H9 (cell line): ENCODE results near the gene OSBP2. TPM values are rescaled to one million over a fixed set of nuclear protein-coding genes. Genes with fewer than 3 reads are reported as not detected.

ENCODE experiments used
- DNase-seq: peaks from one replicate; pipeline ENCODE4 v3.0.0-alpha.2; 2017
- H2AFZ ChIP-seq: one replicate; pipeline ENCODE4 v1.6.1; 2013; ENCODE audit warnings: mild to moderate bottlenecking, low read length, control low read depth, moderate library complexity
- H2AK5ac ChIP-seq: 2 replicates; pipeline ENCODE4 v1.6.1; 2013; ENCODE audit warnings: low read length, control low read depth, mixed read lengths; ENCODE audit not compliant: insufficient read length
- H2BK120ac ChIP-seq: one replicate; pipeline ENCODE4 v1.6.1; 2013; ENCODE audit warnings: low read depth, mild to moderate bottlenecking, low read length, control low read depth, inconsistent platforms; ENCODE audit not compliant: poor library complexity, severe bottlenecking
- H2BK12ac ChIP-seq: 2 replicates; pipeline ENCODE4 v1.6.1; 2013; ENCODE audit warnings: low read length, control low read depth, mixed read lengths, low read depth; ENCODE audit not compliant: insufficient read length
- H2BK15ac ChIP-seq: 2 replicates; pipeline ENCODE4 v1.6.1; 2013; ENCODE audit warnings: low read depth, low read length, control low read depth
- H2BK20ac ChIP-seq: one replicate; pipeline ENCODE4 v1.6.1; 2013; ENCODE audit warnings: low read depth, mild to moderate bottlenecking, low read length, control low read depth, inconsistent platforms; ENCODE audit not compliant: poor library complexity, severe bottlenecking
- H2BK5ac ChIP-seq: 2 replicates; pipeline ENCODE4 v1.6.1; 2013; ENCODE audit warnings: low read length, control low read depth, mixed read lengths; ENCODE audit not compliant: insufficient read length
- H3K14ac ChIP-seq: 2 replicates; pipeline ENCODE4 v1.6.1; 2013; ENCODE audit warnings: low read length, control low read depth; ENCODE audit not compliant: insufficient read depth
- H3K18ac ChIP-seq: 2 replicates; pipeline ENCODE4 v1.6.1; 2013; ENCODE audit warnings: low read depth, mild to moderate bottlenecking, mixed read lengths, low read length, control low read depth; ENCODE audit not compliant: insufficient read length
- H3K23ac ChIP-seq: 2 replicates; pipeline ENCODE4 v1.6.1; 2013; ENCODE audit warnings: low read length, control low read depth, mixed read lengths, low read depth; ENCODE audit not compliant: insufficient read length
- H3K23me2 ChIP-seq: 2 replicates; pipeline ENCODE4 v1.6.1; 2013; ENCODE audit warnings: low read depth, mild to moderate bottlenecking, mixed read lengths, low read length, control low read depth; ENCODE audit not compliant: insufficient read length, poor library complexity, severe bottlenecking
- H3K27ac ChIP-seq: 2 replicates; pipeline ENCODE4 v1.5.1; 2013; ENCODE audit warnings: low read length, control low read depth, mixed read lengths, low read depth; ENCODE audit not compliant: insufficient read length
- H3K27me3 ChIP-seq: 2 replicates; pipeline ENCODE4 v1.6.1; 2013; ENCODE audit warnings: low read length, control low read depth, inconsistent platforms; ENCODE audit not compliant: insufficient read depth
- H3K4ac ChIP-seq: 2 replicates; pipeline ENCODE4 v1.6.1; 2013; ENCODE audit warnings: low read depth, mild to moderate bottlenecking, control low read depth, inconsistent platforms, low read length, moderate library complexity
- H3K4me1 ChIP-seq: 2 replicates; pipeline ENCODE4 v1.6.1; 2013; ENCODE audit warnings: low read length, control low read depth, inconsistent platforms; ENCODE audit not compliant: insufficient read depth
- H3K4me2 ChIP-seq: 2 replicates; pipeline ENCODE4 v1.6.1; 2013; ENCODE audit warnings: low read length, control low read depth, mixed read lengths; ENCODE audit not compliant: insufficient read length, insufficient read depth
- H3K56ac ChIP-seq: 2 replicates; pipeline ENCODE4 v1.6.1; 2013; ENCODE audit warnings: low read depth, mild to moderate bottlenecking, mixed read lengths, low read length, control low read depth; ENCODE audit not compliant: insufficient read length
- H3K79me1 ChIP-seq: 2 replicates; pipeline ENCODE4 v1.6.1; 2013; ENCODE audit warnings: low read depth, mild to moderate bottlenecking, moderate library complexity, low read length, control low read depth, inconsistent platforms; ENCODE audit not compliant: insufficient read depth, poor library complexity, severe bottlenecking
- H3K79me2 ChIP-seq: 2 replicates; pipeline ENCODE4 v1.6.1; 2013; ENCODE audit warnings: low read length, control low read depth, inconsistent platforms; ENCODE audit not compliant: insufficient read depth
- H3K9ac ChIP-seq: 2 replicates; pipeline ENCODE4 v1.6.1; 2013; ENCODE audit warnings: low read length, control low read depth, mixed read lengths; ENCODE audit not compliant: insufficient read length; ENCODE audit errors: extremely low read depth
- H3K9me3 ChIP-seq: one replicate; pipeline ENCODE4 v1.6.1; 2013; ENCODE audit warnings: low read depth, low read length, inconsistent platforms; ENCODE audit not compliant: control insufficient read depth
- H3T11ph ChIP-seq: one replicate; pipeline ENCODE4 v1.6.1; 2013; ENCODE audit warnings: mild to moderate bottlenecking, low read length, control low read depth, inconsistent platforms
- H4K20me1 ChIP-seq: one replicate; pipeline ENCODE4 v1.6.1; 2013; ENCODE audit not compliant: control insufficient read depth, insufficient read length, insufficient read depth
- H4K5ac ChIP-seq: 2 replicates; pipeline ENCODE4 v1.6.1; 2013; ENCODE audit warnings: low read depth, mild to moderate bottlenecking, mixed read lengths, low read length, control low read depth; ENCODE audit not compliant: insufficient read length
- H4K8ac ChIP-seq: replicated peaks from 2 replicates; pipeline ENCODE4 v1.6.1; 2013; ENCODE audit warnings: low read length, control low read depth, mixed read lengths, low read depth; ENCODE audit not compliant: insufficient read length
- H4K91ac ChIP-seq: 2 replicates; pipeline ENCODE4 v1.6.1; 2013; ENCODE audit warnings: low read depth, mild to moderate bottlenecking, moderate library complexity, mixed read lengths, low read length, control low read depth; ENCODE audit not compliant: insufficient read length
- H3K27ac Mint-ChIP-seq, 3 experiments: 2 replicates in 2 of 3; 3 replicates in 1 of 3; pipeline ENCODE4 v1.8.0; 2020 to 2021; ENCODE audit warnings: mixed read lengths in 3 of 3, mild to moderate bottlenecking in 1 of 3, moderate library complexity in 1 of 3
- H3K27me3 Mint-ChIP-seq: 2 replicates; pipeline ENCODE4 v1.8.0; 2021; ENCODE audit warnings: low read depth, mild to moderate bottlenecking, moderate library complexity, mixed read lengths
- H3K36me3 Mint-ChIP-seq, 3 experiments: 2 replicates in 2 of 3; 3 replicates in 1 of 3; pipeline ENCODE4 v1.8.0; 2020 to 2021; ENCODE audit warnings: low read depth in 3 of 3, mixed read lengths in 3 of 3; ENCODE audit not compliant: insufficient read depth in 1 of 3
- H3K4me1 Mint-ChIP-seq, 2 experiments: 2 replicates each; pipeline ENCODE4 v1.8.0; 2020; ENCODE audit warnings: mixed read lengths in 2 of 2
- H3K4me3 Mint-ChIP-seq, 2 experiments: 2 replicates in 1 of 2; 3 replicates in 1 of 2; pipeline ENCODE4 v1.8.0; 2020 to 2021; ENCODE audit warnings: mild to moderate bottlenecking in 2 of 2, mixed read lengths in 2 of 2, moderate library complexity in 1 of 2
- H3K9me3 Mint-ChIP-seq, 2 experiments: 2 replicates in 1 of 2; 3 replicates in 1 of 2; pipeline ENCODE4 v1.8.0; 2020; ENCODE audit warnings: mild to moderate bottlenecking in 2 of 2, mixed read lengths in 2 of 2, moderate library complexity in 1 of 2
- WGBS: extraction: QIAGEN DNeasy Blood & Tissue Kit; methylation state at CpG from one replicate; pipeline ENCODE4 v1.1.7; 2013; ENCODE audit warnings: missing lambda C conversion rate, low lambda C conversion rate, mixed read lengths; ENCODE audit not compliant: insufficient read length; ENCODE audit errors: extremely low coverage; 5-methylcytosine and 5-hydroxymethylcytosine counted together
- total RNA-seq: library from RNA; stranded (reverse); gene quantifications from 2 replicates; pipeline ENCODE4 v1.2.1, GENCODE V29; 2021
- TF ChIP-seq, protein P1 (sequence below): fragments of 200-600 bp; sonication (generic); conservative IDR thresholded peaks from 3 replicates; pipeline ENCODE4 v1.8.0; 2021; ENCODE audit warnings: antibody characterized with exemption, mild to moderate bottlenecking

Gene OSBP2
- total RNA-seq, 1 experiment from 2014 or later, result 3.4 TPM

DNA sequence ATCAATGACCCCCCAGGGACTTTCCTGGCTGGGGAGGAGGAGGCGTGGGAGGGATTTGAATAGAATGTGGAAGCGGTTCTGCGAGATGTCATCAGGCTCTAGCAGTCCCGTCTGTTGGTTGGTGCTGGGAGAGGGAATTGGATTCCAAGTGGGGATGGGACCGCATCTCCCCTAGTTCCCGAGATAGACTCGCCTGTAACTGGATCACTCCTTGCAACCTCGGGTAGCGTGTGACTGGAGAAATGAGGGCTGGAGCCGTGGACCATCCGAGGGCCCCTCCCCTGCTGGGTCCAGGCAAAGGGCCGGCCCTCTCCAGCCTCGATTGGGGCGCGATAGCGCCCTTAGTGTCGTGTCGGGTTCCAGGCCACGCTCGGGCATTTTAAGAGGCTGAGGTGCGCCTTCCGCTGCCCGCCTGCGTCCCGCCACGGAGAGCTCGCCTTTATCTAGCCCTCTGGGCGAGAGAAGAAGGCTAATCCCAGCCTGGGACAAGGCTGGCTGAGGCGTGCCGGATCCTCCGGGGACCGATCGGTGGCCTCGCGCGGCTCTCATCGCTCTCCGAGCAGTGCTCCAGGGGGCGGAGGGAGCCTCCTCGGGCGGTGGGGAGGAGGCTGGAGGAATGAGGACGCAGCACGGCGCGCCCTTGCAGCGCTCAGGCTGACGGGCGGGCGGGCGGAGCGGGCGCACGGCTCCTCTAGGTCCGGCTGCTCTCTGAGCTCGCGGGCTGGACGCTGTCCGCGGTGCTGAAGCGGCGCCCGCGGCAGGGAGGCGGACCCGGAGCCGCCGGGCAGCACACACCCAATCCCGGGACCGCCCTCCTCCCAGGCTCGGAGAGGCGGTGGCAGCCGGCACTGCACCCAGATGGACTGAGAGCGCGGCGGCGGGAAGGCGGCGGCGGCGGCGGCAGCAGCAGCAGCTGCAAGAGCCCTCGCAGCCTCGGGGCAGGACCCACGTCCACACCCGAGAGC, 107.8 kb downstream of the OSBP2 start:
- Mint-ChIP-seq H3K27ac (no peak overlapping the region), H3K4me3 (peak overlapping the region; percentile 57 to 72), H3K27me3 (peaks cover 53% of the 10 kb centered on the region), H3K4me1 (peaks cover 22 to 23% of the 10 kb centered on the region in 2 experiments), H3K36me3 (no peaks in the 10 kb centered on the region), H3K9me3 (no peaks in the 10 kb centered on the region; a peak in 1 of 5 replicates)
- no peak overlapping the region for H4K5ac ChIP-seq
- H3K56ac ChIP-seq, result no peak overlapping the region
- H3K27ac ChIP-seq, result no peak overlapping the region
- no peak overlapping the region for H2BK120ac ChIP-seq
- no peak overlapping the region for H3K14ac ChIP-seq
- H2AFZ ChIP-seq, result no peak overlapping the region
- no peak overlapping the region for H3K9ac ChIP-seq
- no peak overlapping the region for H3K4ac ChIP-seq
- peaks cover 5% of the 10 kb centered on the region for H3K23me2 ChIP-seq
- peak; percentile 94 for DNase-seq
- no peak overlapping the region for H3K18ac ChIP-seq
- H3K27me3 ChIP-seq, result peaks cover 7% of the 10 kb centered on the region; the same call in 1 of the 2 replicates
- TF ChIP-seq, protein P1, sequence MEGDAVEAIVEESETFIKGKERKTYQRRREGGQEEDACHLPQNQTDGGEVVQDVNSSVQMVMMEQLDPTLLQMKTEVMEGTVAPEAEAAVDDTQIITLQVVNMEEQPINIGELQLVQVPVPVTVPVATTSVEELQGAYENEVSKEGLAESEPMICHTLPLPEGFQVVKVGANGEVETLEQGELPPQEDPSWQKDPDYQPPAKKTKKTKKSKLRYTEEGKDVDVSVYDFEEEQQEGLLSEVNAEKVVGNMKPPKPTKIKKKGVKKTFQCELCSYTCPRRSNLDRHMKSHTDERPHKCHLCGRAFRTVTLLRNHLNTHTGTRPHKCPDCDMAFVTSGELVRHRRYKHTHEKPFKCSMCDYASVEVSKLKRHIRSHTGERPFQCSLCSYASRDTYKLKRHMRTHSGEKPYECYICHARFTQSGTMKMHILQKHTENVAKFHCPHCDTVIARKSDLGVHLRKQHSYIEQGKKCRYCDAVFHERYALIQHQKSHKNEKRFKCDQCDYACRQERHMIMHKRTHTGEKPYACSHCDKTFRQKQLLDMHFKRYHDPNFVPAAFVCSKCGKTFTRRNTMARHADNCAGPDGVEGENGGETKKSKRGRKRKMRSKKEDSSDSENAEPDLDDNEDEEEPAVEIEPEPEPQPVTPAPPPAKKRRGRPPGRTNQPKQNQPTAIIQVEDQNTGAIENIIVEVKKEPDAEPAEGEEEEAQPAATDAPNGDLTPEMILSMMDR, result peak; percentile 39; the same call in 2 of the 3 replicates
- no peak overlapping the region for H2BK15ac ChIP-seq
- no CpG with 5 or more reads among the region's 85 CpGs for WGBS
- H2BK20ac ChIP-seq, result no peak overlapping the region
- no peak overlapping the region for H3T11ph ChIP-seq
- H3K4me2 ChIP-seq, result peak overlapping the region; percentile 71
- no peak overlapping the region for H2BK5ac ChIP-seq
- no peak overlapping the region for H3K23ac ChIP-seq
- H3K9me3 ChIP-seq, result no peaks in the 10 kb centered on the region
- no peaks in the 10 kb centered on the region for H3K79me1 ChIP-seq
- H4K91ac ChIP-seq, result no peak overlapping the region
- peaks cover 9% of the 10 kb centered on the region; the same call in 1 of the 2 replicates for H3K4me1 ChIP-seq
- no peaks in the 10 kb centered on the region for H3K79me2 ChIP-seq
- no peak overlapping the region for H2AK5ac ChIP-seq
- H2BK12ac ChIP-seq, result no peak overlapping the region
- H4K8ac ChIP-seq, result no peak overlapping the region
- H4K20me1 ChIP-seq, result no peaks in the 10 kb centered on the region
